GM18909 (cell line): Measurements from ENCODE around the gene KLHL11.

ENCODE experiments used
- ATAC-seq: cut with Tn5 transposase; IDR thresholded peaks from one replicate; pipeline ENCODE4 v1.9.1; 2021; ENCODE audit warnings: mild to moderate bottlenecking; ENCODE audit not compliant: unreplicated experiment, poor library complexity

The KLHL11 gene, protein sequence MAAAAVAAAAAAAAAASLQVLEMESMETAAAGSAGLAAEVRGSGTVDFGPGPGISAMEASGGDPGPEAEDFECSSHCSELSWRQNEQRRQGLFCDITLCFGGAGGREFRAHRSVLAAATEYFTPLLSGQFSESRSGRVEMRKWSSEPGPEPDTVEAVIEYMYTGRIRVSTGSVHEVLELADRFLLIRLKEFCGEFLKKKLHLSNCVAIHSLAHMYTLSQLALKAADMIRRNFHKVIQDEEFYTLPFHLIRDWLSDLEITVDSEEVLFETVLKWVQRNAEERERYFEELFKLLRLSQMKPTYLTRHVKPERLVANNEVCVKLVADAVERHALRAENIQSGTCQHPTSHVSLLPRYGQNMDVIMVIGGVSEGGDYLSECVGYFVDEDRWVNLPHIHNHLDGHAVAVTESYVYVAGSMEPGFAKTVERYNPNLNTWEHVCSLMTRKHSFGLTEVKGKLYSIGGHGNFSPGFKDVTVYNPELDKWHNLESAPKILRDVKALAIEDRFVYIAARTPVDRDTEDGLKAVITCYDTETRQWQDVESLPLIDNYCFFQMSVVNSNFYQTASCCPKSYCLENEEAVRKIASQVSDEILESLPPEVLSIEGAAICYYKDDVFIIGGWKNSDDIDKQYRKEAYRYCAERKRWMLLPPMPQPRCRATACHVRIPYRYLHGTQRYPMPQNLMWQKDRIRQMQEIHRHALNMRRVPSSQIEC

DNA sequence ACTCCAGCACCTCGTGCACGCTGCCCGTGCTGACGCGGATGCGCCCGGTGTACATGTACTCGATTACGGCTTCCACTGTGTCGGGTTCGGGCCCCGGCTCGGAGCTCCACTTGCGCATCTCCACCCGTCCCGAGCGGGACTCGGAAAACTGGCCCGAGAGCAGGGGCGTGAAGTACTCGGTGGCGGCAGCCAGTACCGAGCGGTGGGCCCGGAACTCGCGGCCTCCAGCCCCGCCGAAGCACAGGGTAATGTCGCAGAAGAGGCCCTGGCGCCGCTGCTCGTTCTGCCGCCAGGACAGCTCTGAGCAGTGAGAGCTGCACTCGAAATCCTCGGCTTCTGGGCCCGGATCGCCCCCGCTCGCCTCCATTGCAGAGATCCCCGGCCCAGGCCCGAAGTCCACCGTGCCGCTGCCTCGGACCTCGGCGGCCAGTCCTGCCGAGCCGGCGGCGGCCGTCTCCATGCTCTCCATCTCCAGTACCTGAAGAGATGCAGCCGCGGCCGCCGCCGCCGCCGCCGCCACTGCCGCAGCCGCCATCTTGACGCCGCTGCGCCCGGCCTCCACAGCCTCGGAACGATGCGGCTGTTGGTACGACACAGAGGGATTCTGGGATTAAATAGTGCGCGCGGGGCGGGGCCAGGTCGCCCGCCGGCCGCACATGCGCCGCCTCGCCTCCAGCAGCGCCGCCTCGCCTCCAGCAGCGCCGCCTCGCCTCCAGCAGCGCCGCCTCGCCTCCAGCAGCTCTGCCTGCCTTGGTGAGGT lies at the start of gene KLHL11:
Gene KLHL11 (minus strand): TSS at position 588 of the 760 bp plus-strand sequence. CDS start 53 bp downstream, at position 535.
- peak; percentile 78 for ATAC-seq

DNA sequence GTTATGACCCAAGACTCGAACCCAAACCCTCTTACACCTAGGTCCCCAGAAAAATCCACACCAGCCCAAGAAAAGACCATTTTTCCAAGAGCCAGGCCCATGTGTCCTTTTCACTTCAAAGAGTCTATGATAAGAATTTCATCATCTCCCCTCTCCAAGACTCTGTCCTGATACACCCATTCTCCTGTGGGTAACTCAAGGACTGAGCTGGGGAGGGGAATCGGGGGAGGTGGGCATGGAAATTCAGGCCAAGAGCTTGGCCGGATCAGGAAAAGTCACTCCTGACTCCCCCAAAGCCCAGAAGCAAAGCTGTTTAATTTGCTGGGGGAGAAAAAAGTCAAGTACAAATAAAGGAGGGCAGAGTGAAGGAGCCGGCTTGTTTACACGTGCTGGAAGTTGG lies 49.8 kb upstream of the KLHL11 start:
- ATAC-seq: no peak

DNA sequence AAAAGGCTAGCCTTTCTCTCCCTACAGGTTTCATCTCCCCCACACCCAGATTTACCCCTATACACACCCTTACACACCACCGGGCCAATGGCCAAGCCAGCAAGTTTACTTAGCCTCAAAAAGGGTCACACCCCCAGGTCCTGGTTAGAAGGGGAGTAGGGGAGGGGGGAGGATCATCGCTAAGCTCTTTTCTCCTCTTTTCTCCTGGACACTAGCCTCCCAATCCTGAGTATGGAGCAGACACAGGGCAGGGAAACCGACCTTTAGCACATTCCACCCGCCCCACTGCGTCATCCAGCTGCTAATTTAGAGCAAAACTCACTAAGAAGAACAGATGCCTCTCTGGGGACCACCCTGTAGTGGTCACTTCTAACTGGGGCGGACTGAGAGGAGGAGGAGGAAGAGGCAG lies 49.1 kb upstream of the KLHL11 start:
- no peak for ATAC-seq

DNA sequence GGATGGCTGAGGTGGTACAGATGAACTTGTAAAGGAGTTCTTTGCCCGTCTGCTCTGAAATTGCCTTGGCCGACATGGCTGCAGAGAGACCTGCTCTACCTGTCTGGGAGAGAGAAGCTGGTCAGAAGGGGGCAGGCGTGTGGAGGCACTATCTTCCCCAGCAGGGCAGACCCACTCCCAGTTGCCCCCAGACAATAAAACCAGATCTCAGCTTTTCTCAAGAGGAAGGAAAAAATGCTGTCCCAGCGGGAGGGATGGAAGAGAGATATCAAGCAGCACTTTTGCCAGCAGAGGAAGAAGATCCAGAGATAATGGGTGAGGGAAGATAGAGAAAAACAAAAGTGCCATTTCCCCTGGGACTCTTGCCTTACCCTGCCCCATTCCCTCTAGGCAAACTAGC lies 48.6 kb upstream of the KLHL11 start:
- no peak for ATAC-seq

DNA sequence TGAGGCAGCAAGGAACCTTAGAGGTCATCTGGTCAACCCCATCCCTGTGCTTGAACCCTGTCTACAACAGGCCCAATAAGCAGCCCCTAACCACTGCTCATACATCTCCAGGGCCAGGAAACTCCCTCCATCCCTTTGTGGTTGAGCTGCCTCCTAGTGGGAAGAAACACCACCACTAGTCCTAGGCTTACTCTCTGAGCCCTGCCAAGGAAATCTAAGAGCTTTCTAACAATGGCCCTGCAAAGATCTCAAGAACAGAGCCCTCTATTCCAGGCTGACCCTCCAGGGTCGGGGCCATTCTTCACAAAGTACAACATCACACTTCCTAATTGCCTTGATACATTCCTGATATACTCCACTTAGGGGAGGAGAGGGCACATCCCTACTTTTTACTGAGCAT lies 47.7 kb upstream of the KLHL11 start:
- no peak for ATAC-seq

DNA sequence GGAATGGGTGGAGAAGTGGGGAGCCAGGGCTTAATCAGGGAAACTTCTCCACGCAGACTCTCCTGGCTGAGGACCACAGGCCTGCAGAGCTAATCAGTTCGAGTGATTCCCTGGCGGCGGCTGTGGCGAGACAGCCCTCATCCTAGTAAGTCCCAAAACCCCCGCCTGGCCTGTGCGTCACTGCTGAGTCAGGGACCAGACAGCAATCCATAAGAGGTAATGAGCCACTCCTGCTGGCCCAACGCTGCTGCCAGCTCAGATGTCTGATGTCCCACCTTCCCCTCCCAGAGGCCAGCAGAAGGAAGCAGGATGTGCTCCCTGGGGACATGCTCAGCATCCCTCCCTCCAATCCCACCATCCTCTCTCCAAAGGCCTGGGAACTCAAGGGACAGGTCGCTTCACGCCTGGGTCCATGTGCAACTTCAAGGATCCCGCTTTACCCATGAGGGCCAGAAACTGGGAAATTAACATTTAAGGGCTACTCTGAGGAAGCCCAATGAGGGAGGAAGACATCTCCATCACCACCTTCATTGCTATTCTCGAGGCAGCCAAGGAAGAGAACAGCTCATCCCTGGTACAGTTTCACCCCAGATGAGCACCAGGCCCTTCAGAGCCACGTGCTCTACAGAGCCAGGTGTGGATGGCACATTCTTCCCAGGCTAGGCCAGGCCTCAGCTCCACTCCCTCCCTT lies 45.6 kb upstream of the KLHL11 start:
- ATAC-seq: no peak

DNA sequence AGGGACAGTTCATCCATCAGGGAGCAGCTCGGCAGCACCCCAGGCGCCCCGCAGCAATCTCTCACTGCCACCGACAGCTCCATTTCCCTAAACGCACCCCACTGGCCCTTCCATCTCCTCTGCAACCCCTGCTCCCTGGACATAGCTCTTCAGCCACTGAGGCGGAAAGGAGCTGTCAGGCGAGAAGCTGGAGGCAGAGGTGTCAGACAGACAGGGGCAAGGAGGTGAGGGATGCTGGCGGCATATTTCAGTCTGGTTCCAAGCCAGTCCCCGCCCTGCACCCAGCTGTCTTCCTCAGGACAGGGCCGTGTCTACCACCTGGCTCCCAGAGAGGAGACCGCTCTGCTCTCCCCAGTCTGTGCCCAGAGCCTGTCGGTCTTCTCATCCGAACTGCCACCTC lies 43.9 kb upstream of the KLHL11 start:
- ATAC-seq: no peak

DNA sequence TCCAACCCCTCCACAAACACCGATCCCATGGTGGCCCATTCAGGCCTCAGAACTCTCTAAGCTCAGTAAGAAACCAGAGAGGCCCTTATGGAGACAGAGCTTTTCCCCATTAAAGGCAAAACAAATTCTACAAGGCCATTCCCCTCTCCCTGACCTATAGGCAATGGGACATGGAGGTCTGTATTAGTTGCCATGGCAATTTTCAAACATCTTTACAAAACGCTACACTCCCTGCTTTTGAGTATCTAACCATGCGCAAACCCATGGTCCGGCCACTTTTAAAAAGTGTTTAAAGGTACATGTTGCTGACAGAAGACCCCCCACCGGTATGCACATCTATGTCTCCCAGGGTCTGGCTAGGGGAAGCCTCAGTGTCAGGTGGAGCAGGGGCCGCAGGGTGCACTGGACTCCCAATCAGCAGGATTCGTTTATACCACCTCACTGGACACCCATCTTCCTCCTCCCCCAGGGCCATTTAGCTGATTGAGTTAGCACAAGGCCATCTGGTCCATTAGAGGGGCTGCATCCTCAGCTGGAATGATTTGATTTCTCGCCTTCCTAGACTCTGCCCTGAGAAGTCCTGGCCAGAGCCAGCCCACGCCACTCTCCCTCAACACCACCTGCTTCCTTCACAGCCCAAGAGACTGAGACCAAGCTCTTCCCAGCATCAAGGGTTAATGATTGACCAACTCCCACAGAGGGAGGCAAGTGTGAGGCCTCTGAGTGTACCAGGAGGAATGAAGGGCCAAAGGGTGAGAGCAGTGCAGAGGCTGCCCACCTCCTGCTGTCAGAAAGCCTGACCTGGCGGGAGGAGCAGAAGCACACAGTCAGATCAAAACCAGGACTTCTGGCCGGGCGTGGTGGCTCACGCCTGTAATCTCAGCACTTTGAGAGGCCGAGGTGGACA lies 42.7 kb upstream of the KLHL11 start:
- ATAC-seq: no peak

DNA sequence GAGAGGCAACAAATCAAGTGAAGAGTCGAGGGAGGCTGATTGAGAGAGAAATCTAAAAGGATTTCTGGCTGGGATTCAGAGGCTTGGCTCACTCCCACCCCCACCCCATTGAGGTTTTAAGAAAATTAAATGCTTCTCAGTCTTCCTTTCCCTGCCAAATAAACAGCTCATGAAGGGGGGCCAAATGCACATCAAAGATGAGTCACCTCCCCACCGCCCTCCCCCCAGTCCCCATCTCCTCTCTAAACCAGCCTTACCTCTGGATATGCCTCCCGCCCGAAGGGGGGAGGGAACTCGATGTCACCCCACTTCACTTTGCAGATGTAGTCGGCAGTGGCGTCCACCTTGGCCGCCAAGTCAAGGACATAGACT lies 41.9 kb upstream of the KLHL11 start:
- ATAC-seq: no peak

DNA sequence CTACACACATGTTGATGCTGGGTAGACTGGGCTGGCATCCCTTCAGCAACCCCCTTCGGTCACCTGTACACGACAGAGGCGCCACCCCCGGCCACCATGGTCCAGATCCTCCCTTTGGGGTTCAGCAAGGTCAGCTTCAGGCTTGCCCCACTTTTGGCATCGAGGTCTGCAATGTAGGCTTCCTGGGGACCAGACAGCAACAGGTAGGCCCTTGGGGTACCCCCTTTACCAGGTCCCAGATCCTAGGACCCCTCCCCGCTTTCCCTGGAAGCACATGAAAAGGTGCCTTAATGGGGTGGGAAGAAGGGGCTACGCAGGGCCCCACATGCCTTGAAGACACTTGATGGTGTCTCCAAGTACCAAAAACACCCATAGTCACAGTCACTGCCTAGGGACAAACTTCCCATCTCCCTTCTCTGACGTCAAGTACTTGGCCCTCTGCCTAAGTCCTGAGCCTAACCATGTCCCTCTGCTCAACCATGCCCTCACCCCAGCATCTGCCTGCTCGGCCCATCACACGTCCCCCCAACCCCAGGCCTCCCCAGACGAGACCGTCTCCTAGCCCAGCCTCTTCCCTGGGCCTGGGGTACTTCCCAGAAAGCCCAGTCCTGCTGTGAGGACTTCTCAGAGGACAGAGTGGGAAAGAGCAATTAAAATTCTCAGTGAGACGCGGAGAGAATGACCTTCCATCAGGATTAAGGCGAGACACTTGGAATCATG lies 41.4 kb upstream of the KLHL11 start:
- ATAC-seq: no peak

DNA sequence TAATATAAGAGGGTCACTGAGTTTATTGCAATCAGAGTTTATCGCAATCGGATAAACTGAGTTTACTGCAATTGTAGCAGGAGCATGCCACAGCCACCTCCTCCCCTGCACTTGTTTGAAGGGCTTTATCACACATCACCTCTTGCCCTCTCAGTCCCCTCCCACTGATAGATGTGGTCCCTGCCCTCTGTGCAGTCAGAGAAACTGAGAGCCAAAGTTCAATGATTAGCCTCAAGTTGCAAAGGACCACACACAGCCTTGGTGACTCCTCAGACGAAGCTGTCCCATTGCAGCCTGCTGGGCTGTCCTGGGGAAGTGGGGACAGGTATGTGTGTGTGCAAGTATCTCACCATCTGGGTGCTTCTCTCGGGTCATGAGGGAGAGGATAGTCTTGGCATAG lies 39.9 kb upstream of the KLHL11 start:
- ATAC-seq: no peak

DNA sequence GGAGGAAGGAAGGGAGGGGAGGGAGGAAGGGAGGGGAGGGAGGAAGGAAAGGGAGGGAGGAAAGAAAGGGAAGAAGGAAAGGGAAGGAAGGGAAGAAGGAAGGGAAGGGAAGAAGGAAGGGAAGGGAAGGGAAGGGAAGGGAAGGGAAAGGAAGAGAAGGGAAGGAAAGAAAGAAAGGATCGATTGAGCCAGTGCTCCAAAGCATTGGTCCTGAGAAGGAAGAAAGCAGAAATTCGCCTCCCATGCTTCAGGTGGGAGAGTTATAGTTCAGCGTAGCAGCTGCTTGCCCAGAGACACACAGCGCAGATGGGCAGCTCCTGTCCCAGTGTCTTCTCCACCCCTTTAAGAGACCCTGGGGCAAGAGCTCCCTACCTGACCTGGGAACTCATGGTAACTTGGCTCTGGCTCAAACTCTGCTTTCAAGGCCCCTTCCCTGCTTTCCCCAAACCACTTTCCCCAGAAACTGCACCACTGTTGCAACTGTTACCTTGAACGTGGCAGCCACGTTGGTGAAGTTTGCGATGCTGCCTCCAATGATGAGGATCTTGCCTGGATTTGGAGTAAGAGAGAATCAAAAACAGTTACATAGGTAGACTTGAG lies 39.1 kb upstream of the KLHL11 start:
- ATAC-seq: no peak

DNA sequence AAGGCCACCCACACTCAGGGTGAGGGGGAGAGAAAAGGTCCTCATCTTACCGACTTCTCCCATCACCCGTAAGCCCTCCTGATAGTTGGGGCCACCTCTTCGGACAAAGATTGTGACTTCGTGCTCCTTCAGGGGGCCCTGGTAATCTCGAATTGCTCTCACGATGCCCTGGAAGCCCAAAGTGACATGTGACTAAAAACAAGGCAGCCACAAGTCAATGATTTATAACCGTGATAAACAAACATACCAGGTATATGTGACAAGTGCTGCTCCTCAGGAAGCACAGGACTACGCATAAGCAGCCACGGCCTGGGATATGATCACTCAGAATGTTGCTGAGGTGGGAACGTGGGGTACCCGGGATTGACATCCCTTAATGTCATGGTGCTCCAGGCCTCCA lies 36.4 kb upstream of the KLHL11 start:
- ATAC-seq: no peak

DNA sequence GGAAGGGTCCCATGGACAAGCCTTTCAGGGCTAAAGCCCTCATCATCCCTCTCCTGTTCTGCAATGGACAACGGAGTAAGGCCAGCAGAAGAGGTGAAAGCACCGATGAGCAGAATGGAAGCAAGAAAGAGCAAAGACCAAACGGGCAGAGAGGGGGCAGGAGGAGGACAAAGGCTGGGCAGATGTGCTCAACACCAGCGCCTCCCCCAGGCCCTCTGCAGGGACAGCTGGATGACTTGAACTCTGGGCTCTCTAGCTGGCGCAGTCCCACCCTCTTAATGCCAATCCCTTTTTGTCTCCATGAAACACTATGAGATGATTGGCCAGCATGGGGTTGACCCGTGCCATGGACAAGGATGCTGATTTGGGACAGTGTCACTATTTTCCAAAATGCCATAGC lies 31.5 kb upstream of the KLHL11 start:
- ATAC-seq: no peak

DNA sequence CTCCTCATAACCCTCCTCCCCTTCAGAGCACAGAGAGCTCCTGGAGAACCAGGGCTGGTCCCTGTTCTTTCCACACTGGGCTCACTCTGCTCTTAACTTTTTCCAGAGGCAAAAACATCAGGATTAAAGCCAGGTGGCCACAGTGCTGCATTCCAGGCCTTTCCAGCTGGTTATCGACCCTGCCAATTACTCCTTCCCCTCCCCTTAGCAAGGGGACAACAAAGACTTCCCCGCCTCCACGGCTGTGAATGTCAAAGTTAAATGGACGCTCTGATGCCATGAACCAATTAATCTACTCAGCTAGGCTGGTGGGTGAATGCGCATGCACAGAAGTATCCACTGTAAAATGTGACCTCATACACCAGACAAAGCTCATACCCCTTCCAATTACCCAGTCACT lies 30.4 kb upstream of the KLHL11 start:
- no peak for ATAC-seq

DNA sequence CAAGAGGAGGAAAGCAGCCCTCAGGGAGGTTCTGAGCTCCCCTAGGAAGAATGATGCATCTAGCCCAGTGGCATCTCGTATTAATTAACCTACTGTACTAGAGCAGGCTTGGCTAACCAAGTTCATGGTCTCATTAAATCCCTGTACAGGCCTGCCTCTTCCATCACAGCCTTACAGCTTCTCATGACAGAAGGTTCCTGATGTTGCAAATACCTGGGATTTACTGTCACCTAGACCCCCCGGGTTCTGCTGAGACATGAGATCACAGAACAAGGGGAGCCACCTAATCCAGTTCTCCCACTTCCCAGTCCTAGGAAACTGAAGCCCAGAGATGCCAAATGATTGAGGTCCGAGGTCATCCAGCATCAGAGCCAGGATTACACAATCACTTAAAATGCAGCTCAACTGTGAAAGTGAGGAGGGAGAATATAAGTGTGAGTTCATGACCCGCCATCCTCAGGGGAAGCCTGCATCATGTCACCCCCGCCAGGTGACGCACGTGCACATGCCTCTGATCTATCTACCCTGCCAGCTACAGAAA lies 29.6 kb upstream of the KLHL11 start:
- no peak for ATAC-seq

DNA sequence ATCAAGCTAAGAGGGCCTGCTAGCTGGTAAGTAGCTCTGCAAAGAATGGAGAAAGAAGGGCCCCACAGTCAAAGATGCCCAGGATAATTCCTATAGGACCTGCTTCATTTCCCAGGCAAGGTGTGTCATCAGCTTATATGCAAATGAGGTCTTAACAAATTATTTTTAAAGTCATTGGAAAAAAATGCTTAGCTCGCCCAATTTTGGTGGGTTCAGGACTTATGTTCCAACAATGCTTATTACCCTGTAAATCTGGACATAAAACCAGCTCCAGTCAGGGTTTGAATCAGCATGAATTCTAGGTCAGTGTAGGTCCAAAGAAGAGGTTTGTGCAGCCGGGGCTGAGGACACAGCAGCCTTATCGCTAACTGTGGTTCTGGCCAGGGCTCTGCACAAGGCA lies 28.2 kb upstream of the KLHL11 start:
- no peak for ATAC-seq

DNA sequence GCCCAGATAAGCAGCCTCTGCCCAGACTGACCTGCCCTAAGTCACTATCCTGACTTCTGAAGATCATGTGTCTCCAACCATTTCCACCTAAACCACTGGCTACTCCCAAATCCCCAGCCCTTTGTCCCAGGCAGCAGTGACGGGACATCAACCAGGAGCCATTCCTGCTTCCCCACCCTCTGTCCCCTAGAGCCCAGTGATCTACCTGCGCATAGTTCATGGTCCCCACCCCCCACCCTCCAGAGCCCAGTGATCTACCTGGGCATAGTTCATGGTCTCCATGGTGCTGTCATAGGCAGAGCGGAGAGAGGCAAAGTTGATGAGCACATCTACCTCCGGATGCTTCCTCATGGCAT lies 26.8 kb upstream of the KLHL11 start:
- ATAC-seq: no peak
